ELR (cell line): ENCODE data around the gene PCDHA11.
A peak's percentile ranks its signal among the peaks of the same experiment; 100 is the strongest.
"Not testable (repeated sequence)": the region's sequence is repeated elsewhere in the genome, so short reads cannot be mapped to it uniquely, and the experiment has no call there.

Experiments
- DNase-seq: peaks from one replicate; pipeline ENCODE4 v3.0.0-alpha.2; 2015; ENCODE audit warnings: low read depth

PCDHA11 gene, protein sequence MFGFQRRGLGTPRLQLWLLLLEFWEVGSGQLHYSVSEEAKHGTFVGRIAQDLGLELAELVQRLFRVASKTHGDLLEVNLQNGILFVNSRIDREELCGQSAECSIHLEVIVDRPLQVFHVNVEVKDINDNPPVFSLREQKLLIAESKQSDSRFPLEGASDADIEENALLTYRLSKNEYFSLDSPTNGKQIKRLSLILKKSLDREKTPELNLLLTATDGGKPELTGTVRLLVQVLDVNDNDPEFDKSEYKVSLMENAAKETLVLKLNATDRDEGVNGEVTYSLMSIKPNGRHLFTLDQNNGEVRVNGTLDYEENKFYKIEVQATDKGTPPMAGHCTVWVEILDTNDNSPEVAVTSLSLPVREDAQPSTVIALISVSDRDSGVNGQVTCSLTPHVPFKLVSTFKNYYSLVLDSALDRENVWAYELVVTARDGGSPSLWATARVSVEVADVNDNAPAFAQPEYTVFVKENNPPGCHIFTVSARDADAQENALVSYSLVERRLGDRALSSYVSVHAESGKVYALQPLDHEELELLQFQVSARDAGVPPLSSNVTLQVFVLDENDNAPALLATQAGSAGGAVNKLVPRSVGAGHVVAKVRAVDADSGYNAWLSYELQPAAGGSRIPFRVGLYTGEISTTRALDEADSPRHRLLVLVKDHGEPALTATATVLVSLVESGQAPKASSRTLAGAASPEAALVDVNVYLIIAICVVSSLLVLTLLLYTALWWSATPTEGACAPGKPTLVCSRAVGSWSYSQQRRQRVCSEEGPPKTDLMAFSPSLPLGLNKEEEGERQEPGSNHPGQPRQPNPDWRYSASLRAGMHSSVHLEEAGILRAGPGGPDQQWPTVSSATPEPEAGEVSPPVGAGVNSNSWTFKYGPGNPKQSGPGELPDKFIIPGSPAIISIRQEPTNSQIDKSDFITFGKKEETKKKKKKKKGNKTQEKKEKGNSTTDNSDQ

DNA sequence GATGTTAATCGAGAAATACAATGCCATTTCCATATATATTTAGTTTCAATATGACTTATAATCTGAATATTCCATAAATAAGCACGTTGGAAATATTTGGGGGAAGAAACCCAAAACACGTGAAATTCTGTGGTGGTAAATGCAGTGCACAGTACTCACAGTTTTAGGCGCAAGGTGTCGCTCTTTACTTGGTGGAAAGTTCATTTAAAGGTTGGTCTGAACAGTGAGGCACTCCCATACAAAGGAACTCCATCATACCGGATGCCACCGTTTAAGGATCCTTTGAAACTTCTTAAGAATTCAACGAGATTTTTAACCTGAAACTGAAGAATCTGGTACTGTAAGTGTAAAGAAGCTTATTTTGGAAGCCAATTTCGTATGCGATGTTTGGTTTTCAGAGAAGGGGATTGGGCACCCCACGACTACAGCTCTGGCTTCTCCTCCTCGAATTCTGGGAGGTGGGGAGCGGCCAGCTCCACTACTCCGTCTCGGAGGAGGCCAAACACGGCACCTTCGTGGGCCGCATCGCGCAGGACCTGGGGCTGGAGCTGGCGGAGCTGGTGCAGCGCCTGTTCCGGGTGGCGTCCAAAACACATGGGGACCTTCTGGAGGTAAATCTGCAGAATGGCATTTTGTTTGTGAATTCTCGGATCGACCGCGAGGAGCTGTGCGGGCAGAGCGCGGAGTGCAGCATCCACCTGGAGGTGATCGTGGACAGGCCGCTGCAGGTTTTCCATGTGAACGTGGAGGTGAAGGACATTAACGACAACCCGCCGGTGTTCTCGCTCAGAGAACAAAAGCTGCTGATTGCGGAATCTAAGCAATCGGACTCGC is at the start of gene PCDHA11:
TSS of gene PCDHA11 (plus strand) at position 237 of the 834 bp plus-strand sequence. CDS start at position 384, 147 bp downstream.
- peak; percentile 14 for DNase-seq

DNA sequence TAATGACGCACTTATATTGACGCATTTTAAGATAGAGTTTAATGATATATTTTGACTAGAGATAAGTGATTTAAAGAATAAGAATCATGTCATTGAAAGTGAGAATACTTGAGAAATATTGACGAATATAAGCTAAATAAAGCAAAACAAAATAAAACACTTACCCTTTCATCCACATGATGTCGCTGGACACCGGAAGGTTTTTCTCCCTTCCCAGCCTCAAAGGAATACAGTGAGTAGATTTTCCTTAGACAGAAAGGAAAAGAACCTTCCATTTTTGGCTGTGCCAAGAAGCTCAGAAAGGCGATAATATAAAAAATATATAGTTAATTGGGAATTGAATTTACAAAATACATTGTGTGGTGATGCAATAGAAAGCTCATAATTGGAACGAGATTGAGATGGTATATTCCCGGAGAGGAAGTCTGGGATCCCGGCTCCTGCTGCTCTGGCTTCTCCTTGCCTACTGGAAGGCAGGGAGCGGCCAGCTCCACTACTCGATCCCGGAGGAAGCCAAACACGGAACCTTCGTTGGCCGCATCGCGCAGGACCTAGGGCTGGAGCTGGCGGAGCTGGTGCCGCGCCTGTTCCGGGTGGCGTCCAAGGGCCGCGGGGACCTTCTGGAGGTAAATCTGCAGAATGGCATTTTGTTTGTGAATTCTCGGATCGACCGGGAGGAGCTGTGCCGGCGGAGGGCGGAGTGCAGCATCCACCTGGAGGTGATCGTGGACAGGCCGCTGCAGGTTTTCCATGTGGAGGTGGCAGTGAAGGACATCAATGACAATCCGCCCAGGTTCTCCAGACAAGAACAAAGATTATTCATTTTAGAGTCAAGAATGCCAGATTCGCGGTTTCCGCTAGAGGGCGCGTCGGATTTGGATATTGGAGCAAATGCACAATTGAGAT is 47.1 kb upstream of the PCDHA11 start, which contains the start of gene PCDHA5:
TSS of gene PCDHA5 (plus strand) at position 239 of the 906 bp plus-strand sequence.
- peak; percentile 48 for DNase-seq

DNA sequence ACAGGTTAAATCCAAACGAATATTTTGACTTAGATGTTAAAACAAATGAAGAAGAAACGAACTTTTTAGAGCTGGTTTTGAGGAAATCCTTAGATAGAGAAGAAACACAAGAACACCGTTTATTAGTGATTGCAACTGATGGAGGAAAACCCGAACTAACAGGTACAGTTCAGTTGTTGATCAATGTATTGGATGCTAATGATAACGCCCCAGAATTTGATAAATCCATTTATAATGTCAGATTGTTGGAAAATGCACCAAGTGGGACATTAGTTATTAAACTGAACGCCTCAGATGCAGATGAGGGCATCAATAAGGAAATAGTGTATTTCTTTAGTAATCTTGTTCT is 46.5 kb upstream of the PCDHA11 start:
- no peak for DNase-seq

DNA sequence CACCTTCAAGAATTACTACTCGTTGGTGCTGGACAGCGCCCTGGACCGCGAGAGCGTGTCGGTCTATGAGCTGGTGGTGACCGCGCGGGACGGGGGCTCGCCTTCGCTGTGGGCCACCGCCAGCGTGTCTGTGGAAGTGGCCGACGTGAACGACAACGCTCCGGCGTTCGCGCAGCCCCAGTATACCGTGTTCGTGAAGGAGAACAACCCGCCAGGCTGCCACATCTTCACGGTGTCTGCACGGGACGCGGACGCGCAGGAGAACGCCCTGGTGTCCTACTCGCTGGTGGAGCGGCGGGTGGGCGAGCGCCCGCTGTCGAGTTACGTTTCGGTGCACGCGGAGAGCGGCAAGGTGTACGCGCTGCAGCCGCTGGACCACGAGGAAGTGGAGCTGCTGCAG is 45.8 kb upstream of the PCDHA11 start:
- DNase-seq, result not testable (repeated sequence)

DNA sequence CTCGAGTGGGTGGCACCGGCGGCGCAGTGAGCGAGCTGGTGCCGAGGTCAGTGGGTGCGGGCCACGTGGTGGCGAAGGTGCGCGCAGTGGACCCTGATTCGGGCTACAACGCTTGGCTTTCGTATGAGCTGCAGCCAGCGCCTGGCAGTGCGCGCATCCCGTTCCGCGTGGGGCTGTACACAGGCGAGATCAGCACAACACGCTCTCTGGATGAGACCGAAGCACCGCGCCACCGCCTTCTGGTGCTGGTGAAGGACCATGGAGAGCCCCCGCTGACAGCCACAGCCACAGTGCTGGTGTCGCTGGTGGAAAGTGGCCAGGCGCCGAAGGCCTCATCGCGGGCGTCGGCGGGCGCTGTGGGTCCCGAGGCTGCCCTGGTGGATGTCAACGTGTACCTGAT is 45.3 kb upstream of the PCDHA11 start:
- no peak for DNase-seq

DNA sequence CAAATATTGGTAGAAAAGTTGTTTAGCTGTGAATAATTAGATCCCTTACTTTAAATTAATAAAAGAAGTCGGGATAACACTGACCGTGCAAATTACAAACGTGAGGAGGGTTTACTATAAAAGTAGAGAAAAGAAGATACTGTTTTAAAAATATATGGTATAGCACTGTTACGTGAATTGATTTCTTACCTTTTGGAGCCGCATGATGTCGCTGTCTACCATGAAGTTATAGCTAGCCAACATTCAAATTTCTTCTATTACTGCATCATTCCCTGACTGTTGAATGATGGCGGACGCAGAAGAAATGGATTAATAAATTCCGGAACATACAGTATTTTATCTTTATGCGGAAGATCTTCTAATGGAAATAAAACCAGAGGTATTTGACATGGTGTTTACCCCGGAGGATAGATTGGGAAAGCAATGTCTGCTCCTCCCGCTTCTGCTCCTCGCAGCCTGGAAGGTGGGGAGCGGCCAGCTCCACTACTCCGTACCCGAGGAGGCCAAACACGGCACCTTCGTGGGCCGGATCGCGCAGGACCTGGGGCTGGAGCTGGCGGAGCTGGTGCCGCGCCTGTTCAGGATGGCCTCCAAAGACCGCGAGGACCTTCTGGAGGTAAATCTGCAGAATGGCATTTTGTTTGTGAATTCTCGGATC is 40.9 kb upstream of the PCDHA11 start, which contains the start of gene PCDHA6:
TSS of gene PCDHA6 (plus strand) at position 257 of the 658 bp plus-strand sequence. CDS start at position 389, 132 bp downstream.
- DNase-seq, result peak; percentile 2

DNA sequence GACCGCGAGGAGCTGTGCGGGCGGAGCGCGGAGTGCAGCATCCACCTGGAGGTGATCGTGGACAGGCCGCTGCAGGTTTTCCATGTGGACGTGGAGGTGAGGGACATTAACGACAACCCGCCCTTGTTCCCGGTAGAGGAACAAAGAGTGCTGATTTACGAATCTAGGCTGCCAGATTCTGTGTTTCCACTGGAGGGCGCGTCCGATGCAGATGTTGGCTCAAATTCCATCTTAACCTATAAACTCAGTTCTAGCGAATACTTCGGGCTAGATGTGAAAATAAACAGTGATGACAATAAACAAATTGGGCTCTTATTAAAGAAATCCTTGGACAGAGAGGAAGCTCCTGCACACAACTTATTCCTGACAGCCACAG is 40.4 kb upstream of the PCDHA11 start:
- DNase-seq, result no peak

DNA sequence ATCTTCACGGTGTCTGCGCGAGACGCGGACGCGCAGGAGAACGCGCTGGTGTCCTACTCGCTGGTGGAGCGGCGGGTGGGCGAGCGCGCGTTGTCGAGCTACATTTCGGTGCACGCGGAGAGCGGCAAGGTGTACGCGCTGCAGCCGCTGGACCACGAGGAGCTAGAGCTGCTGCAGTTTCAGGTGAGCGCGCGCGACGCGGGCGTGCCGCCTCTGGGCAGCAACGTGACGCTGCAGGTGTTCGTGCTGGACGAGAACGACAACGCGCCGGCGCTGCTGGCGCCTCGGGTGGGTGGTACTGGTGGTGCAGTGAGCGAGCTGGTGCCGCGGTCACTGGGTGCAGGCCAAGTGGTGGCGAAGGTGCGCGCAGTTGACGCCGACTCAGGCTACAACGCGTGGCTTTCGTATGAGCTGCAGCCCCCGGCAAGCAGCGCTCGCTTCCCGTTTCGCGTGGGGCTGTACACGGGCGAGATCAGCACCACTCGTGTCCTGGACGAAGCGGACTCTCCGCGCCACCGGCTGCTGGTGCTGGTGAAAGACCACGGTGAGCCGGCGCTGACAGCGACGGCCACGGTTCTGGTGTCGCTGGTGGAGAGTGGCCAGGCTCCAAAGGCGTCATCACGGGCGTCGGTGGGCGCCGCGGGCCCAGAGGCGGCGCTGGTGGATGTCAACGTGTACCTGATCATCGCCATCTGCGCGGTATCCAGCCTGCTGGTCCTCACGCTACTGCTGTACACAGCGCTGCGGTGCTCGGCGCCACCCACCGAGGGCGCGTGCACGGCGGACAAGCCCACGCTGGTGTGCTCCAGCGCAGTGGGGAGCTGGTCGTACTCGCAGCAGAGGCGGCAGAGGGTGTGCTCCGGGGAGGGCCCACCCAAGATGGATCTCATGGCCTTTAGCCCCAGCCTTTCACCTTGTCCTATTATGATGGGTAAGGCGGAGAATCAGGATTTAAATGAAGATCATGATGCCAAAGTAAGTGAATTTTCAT is 39.0 kb upstream of the PCDHA11 start:
- not testable (repeated sequence) for DNase-seq

DNA sequence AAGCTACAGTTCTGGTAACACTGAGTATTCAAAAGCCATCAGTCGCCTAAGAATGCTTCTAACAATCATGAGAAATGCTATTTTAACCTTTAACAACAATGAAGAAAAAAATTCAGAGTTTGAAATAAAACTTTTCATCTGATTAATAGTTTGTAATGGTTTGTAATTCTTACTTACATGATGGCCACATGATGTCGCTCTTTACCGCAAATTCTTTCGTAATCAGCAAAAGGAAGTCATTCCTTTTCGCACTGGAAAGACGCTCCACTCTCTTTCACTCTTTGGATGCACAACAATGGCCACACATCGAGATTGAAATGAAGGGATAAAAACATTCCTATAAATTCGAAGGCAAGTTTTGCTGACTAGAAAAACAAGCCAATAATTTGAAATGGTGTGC is 34.8 kb upstream of the PCDHA11 start, which contains the start of gene PCDHA7:
TSS of gene PCDHA7 (plus strand) at position 277 of the 400 bp plus-strand sequence. CDS start at position 392, 115 bp downstream.
- DNase-seq, result peak; percentile 16

DNA sequence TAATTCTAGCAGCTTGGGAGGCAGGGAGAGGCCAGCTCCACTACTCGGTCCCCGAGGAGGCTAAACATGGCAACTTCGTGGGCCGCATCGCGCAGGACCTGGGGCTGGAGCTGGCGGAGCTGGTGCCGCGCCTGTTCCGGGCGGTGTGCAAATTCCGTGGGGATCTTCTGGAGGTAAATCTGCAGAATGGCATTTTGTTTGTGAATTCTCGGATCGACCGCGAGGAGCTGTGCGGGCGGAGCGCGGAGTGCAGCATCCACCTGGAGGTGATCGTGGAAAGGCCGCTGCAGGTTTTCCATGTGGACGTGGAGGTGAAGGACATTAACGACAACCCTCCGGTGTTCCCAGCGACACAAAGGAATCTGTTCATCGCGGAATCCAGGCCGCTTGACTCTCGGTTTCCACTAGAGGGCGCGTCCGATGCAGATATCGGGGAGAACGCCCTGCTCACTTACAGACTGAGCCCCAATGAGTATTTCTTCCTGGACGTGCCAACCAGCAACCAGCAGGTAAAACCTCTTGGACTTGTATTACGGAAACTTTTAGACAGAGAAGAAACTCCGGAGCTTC is 34.2 kb upstream of the PCDHA11 start:
- DNase-seq, result not testable (repeated sequence)

DNA sequence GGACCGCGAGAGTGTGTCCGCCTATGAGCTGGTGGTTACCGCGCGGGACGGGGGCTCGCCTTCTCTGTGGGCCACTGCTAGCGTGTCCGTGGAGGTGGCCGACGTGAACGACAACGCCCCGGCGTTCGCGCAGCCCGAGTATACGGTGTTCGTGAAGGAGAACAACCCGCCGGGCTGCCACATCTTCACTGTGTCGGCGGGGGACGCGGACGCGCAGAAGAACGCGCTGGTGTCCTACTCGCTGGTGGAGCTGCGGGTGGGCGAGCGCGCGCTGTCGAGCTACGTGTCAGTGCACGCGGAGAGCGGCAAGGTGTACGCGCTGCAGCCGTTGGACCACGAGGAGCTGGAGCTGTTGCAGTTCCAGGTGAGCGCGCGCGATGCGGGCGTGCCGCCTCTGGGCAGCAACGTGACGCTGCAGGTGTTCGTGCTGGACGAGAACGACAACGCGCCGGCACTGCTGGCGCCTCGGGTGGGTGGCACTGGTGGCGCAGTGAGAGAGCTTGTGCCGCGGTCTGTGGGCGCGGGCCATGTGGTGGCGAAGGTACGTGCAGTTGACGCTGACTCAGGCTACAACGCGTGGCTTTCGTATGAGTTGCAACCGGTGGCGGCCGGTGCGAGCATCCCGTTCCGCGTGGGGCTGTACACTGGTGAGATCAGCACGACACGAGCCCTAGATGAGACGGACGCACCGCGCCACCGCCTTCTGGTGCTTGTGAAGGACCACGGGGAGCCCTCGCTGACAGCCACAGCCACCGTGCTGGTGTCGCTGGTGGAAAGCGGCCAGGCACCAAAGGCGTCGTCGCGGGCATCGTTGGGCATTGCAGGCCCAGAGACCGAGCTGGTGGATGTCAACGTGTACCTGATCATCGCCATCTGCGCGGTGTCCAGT is 32.9 kb upstream of the PCDHA11 start:
- no peak for DNase-seq

DNA sequence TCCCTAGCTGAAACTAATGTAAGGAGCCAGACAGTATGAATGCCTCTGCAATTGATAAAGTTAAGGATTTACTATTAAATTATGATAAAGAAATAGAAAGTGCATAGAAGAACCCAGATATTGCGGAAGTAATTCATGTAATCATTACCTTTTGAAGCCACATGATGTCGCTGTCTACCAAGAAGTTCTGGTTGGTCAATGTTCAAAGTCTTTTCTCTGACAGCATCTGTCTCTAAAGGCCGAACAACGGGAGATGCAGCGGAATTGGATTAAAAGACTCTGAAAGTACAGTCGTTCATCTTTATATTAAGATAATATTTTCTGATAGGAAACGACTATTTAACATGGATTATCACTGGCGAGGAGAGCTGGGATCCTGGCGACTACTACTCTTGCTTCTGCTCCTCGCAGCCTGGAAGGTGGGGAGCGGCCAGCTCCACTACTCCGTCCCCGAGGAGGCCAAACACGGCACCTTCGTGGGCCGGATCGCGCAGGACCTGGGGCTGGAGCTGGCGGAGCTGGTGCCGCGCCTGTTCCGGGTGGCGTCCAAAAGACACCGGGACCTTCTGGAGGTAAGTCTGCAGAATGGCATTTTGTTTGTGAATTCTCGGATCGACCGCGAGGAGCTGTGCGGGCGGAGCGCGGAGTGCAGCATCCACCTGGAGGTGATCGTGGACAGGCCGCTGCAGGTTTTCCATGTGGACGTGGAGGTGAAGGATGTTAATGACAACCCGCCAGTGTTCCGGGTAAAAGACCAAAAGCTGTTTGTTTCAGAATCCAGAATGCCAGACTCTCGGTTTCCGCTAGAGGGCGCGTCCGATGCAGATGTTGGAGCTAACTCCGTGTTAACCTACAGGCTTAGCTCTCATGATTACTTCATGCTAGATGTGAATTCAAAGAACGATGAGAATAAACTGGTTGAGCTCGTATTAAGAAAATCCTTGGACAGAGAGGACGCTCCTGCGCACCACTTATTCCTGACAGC is 27.5 kb upstream of the PCDHA11 start, which contains the start of gene PCDHA8:
TSS of gene PCDHA8 (plus strand) at position 210 of the 985 bp plus-strand sequence. CDS start at position 345, 135 bp downstream.
- DNase-seq, result peak; percentile 19

DNA sequence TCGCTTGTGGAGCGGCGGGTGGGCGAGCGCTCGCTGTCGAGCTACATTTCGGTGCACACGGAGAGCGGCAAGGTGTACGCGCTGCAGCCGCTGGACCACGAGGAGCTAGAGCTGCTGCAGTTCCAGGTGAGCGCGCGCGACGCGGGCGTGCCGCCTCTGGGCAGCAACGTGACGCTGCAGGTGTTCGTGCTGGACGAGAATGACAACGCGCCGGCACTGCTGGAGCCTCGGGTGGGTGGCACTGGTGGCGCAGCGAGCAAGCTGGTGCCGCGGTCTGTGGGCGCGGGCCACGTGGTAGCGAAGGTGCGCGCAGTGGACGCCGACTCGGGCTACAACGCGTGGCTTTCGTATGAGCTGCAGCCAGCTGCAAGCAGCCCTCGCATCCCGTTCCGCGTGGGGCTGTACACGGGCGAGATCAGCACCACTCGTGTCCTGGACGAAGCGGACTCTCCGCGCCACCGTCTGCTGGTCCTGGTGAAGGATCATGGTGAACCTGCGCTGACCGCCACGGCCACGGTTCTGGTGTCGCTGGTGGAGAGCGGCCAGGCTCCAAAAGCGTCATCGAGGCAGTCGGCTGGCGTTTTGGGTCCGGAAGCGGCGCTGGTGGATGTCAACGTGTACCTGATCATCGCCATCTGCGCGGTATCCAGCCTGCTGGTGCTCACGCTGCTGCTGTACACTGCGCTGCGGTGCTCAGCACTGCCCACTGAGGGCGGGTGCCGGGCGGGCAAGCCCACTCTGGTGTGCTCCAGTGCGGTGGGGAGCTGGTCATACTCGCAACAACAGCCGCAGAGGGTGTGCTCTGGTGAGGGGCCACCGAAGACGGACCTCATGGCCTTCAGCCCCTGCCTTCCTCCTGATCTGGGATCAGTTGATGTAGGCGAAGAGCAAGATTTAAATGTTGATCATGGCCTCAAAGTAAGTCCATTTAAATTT is 25.7 kb upstream of the PCDHA11 start:
- no peak for DNase-seq
